Gastrocnemius medialis (tissue), 4 donors: ENCODE measurements around the gene GAA. TPM values are rescaled to one million over a fixed set of nuclear protein-coding genes. Genes with fewer than 3 reads are reported as not detected.
"Not testable (repeated sequence)": the region's sequence is repeated elsewhere in the genome, so short reads cannot be mapped to it uniquely, and the experiment has no call there.

Experiments used
- ATAC-seq, 2 donors: fragments of 150-250 bp; one replicate each; pipeline ENCODE4 v1.9.1; 2016
- DNase-seq, 2 donors: peaks; one replicate each; pipeline ENCODE4 v3.0.0-alpha.2; 2019
- H3K27ac ChIP-seq, 4 donors: fragments of 200-600 bp; sonication (generic); 1 replicate in 1 of 4; 2 replicates in 3 of 4; pipeline ENCODE4 v1.5.1; 2016 to 2018; ENCODE audit warnings: mild to moderate bottlenecking in 2 of 4, moderate library complexity in 1 of 4
- H3K27me3 ChIP-seq, 3 donors: fragments of 200-600 bp; sonication (generic) in 2 of 3; 1 replicate in 1 of 3; 2 replicates in 2 of 3; pipeline versions ENCODE4 v1.5.1 to v1.6.0; 2016 to 2019; ENCODE audit warnings: mild to moderate bottlenecking in 1 of 3, moderate library complexity in 1 of 3
- H3K36me3 ChIP-seq, 2 donors: fragments of 200-600 bp; sonication (generic) in 1 of 2; one replicate each; pipeline ENCODE4 v1.5.1; 2017 to 2018
- H3K4me1 ChIP-seq, 2 donors: fragments of 200-600 bp; sonication (generic) in 1 of 2; one replicate each; pipeline ENCODE4 v1.5.1; 2016 to 2017; ENCODE audit warnings: mild to moderate bottlenecking in 2 of 2
- H3K4me3 ChIP-seq, 4 donors: fragments of 200-600 bp; sonication (generic) in 3 of 4; 1 replicate in 1 of 4; 2 replicates in 3 of 4; pipeline ENCODE4 v1.5.1; 2016 to 2019; ENCODE audit warnings: mild to moderate bottlenecking in 2 of 4
- H3K9me3 ChIP-seq, 3 donors: fragments of 200-600 bp; sonication (generic) in 2 of 3; 1 replicate in 1 of 3; 2 replicates in 2 of 3; pipeline ENCODE4 v1.5.1; 2016 to 2019
- POLR2A ChIP-seq, 2 donors: fragments of 450-650 bp; IDR thresholded peaks; one replicate each; pipeline ENCODE4 v1.6.1; 2017; ENCODE audit warnings: antibody characterized with exemption in 2 of 2, mild to moderate bottlenecking in 2 of 2, moderate library complexity in 2 of 2
- in situ Hi-C, 4 donors: fragments of 200-750 bp; cut with MboI; loops; one replicate each; pipeline versions ENCODE4 v1.15.0 to v1.8.0; 2017; ENCODE audit warnings: low sequenced_read_pairs in 4 of 4
- intact Hi-C: fragments of 100-400 bp; cut with DNase I; formaldehyde crosslinking; loops from one replicate; pipeline ENCODE4 v1.15.1; 2023; ENCODE audit warnings: low total_unique reads
- total RNA-seq, 4 donors: library from RNA; depleted of rRNA; stranded (reverse); fragments of >200 nt; gene quantifications; one replicate each; pipeline versions ENCODE4 v1.1.0 to v1.2.3, GENCODE V29; 2016
- TF ChIP-seq, protein P1 (sequence below), 5 experiments: fragments of 450-650 bp in 3 of 5; fragments of 200-600 bp in 2 of 5; sonication (generic) in 2 of 5; IDR thresholded peaks in 4 of 5; conservative IDR thresholded peaks in 1 of 5; 1 replicate in 4 of 5; 2 replicates in 1 of 5; pipeline ENCODE4 v1.5.1; 2016 to 2019; ENCODE audit warnings: antibody characterized with exemption in 5 of 5, mild to moderate bottlenecking in 3 of 5, moderate library complexity in 3 of 5

Gene GAA
- total RNA-seq, 4 donors from 2014 or later = 39.2 to 72.3 (median 70.1) TPM

DNA sequence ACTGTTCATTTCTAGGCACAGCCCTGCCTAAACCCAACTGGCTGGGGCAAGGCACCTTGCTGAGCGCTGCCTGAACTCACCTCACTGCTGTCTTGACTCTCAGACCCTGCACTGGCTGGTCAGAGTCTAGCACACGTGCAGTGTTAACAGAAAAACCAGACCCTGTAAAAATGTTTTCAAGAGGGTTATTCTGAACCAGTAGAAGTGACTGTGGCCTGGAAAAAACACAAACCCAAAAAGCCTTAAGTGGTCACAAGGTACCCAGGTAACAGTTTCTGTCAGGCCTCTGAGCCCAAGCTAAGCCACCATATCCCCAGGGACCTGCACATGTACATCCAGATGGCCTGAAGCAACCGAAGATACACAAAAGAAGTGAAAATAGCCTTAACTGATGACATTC is 51.6 kb downstream of the GAA start:
- ATAC-seq (no peak), DNase-seq (no peak)
- TF ChIP-seq, protein P1, sequence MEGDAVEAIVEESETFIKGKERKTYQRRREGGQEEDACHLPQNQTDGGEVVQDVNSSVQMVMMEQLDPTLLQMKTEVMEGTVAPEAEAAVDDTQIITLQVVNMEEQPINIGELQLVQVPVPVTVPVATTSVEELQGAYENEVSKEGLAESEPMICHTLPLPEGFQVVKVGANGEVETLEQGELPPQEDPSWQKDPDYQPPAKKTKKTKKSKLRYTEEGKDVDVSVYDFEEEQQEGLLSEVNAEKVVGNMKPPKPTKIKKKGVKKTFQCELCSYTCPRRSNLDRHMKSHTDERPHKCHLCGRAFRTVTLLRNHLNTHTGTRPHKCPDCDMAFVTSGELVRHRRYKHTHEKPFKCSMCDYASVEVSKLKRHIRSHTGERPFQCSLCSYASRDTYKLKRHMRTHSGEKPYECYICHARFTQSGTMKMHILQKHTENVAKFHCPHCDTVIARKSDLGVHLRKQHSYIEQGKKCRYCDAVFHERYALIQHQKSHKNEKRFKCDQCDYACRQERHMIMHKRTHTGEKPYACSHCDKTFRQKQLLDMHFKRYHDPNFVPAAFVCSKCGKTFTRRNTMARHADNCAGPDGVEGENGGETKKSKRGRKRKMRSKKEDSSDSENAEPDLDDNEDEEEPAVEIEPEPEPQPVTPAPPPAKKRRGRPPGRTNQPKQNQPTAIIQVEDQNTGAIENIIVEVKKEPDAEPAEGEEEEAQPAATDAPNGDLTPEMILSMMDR (IDR thresholded peaks at IDR 0.05 in 4 of 5, conservative IDR thresholded peaks at IDR 0.05 in 1 of 5) = no peak
- no peak for TF ChIP-seq POLR2A (IDR thresholded peaks at IDR 0.05)
- in situ Hi-C loops = no loop called here
- H3K4me1 ChIP-seq = peaks cover 0 to 4% of the 10 kb centered on the region in 2 donors
- H3K27ac ChIP-seq = no peak overlapping the region
- H3K9me3 ChIP-seq = no peaks in the 10 kb centered on the region
- intact Hi-C loops = no loop called here
- no peak overlapping the region for H3K4me3 ChIP-seq
- H3K36me3 ChIP-seq = no peaks in the 10 kb centered on the region
- no peaks in the 10 kb centered on the region for H3K27me3 ChIP-seq

GRCh38 chr17:80154166-80154565 is 52.8 kb downstream of the GAA start:
- ATAC-seq = no peak
- Histone ChIP-seq H3K36me3 (no peaks in the 10 kb centered on the region), H3K4me3 (no peak overlapping the region), H3K9me3 (no peaks in the 10 kb centered on the region), H3K4me1 (no peaks in the 10 kb centered on the region), H3K27ac (no peak overlapping the region), H3K27me3 (no peaks in the 10 kb centered on the region)
- in situ Hi-C loops (no loop called here), intact Hi-C loops (no loop called here)
- DNase-seq = no peak
- TF ChIP-seq POLR2A (IDR thresholded peaks at IDR 0.05) = no peak
- TF ChIP-seq, protein P1 (IDR thresholded peaks at IDR 0.05 in 4 of 5, conservative IDR thresholded peaks at IDR 0.05 in 1 of 5) = no peak

DNA sequence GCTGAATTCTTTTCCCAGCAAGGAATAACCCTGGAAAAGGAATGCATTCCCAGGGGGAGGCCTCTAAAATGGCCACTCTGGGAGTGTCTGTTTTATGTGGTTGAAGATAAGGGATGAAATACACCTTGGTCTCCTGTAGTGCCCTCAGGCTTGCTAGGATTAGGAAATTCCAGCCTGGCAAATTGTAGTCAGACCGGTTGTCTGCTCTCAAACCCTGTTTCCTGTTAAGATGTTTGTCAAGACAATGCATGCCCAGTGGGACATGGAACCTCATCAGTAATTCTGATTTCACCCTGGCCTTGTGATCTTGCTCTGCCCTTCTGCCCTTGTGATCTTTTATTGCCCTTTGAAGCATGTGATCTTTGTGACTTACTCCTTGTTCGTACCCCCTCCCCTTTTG is 54.2 kb downstream of the GAA start:
- in situ Hi-C loops, H3K4me1 ChIP-seq, H3K36me3 ChIP-seq, H3K27ac ChIP-seq, H3K4me3 ChIP-seq, H3K27me3 ChIP-seq, ATAC-seq, H3K9me3 ChIP-seq, intact Hi-C loops, DNase-seq: not testable (repeated sequence)

- H3K27ac ChIP-seq = no peak overlapping the region
- no peak for TF ChIP-seq POLR2A (IDR thresholded peaks at IDR 0.05)
- TF ChIP-seq, protein P1 (IDR thresholded peaks at IDR 0.05 in 4 of 5, conservative IDR thresholded peaks at IDR 0.05 in 1 of 5) = no peak
- no peak for ATAC-seq
- intact Hi-C loops = no loop called here
- in situ Hi-C loops = no loop called here
- H3K36me3 ChIP-seq = no peaks in the 10 kb centered on the region
- no peak for DNase-seq
- H3K27me3 ChIP-seq = no peaks in the 10 kb centered on the region
- H3K4me3 ChIP-seq = no peak overlapping the region
- no peaks in the 10 kb centered on the region for H3K9me3 ChIP-seq
- H3K4me1 ChIP-seq = no peaks in the 10 kb centered on the region
These were observed 57.5 kb downstream of the GAA start for GRCh38 chr17:80158846-80159245.

DNA sequence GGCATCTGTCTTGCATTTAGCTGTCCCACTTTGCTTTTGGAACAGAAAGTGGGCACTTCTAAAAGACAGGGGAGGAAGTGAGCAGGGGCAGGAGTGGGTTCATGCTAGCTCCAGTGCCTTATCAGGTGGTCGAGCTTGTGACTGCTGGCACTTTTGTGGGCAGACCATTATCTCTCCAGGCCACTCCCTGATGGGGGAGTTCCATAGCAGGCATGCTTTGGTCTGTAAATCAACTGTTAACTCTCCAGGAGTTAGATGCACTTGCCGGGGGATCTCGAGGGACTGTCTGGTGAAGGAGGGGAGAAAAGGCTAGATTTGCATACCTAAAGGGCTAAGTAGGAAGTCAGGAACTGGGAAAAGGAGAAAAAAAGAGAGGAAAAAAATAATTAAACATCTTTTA is 59.2 kb downstream of the GAA start:
- intact Hi-C loops = no loop called here
- ATAC-seq = no peak

More for the DNA sequence above, 59.2 kb downstream of the GAA start:
- DNase-seq = no peak
- no peaks in the 10 kb centered on the region for H3K27me3 ChIP-seq
- no peaks in the 10 kb centered on the region for H3K4me1 ChIP-seq
- no peaks in the 10 kb centered on the region for H3K9me3 ChIP-seq
- no peak overlapping the region for H3K4me3 ChIP-seq
- no peaks in the 10 kb centered on the region for H3K36me3 ChIP-seq
- no peak overlapping the region for H3K27ac ChIP-seq
- TF ChIP-seq, protein P1 (IDR thresholded peaks at IDR 0.05 in 4 of 5, conservative IDR thresholded peaks at IDR 0.05 in 1 of 5) = no peak
- TF ChIP-seq POLR2A (IDR thresholded peaks at IDR 0.05) = no peak
- in situ Hi-C loops = no loop called here
